Neuronal stem cell (in vitro differentiated cells): ENCODE measurements around the gene PIK3C2A.

ENCODE experiments used
- DNase-seq: peaks from one replicate; pipeline ENCODE4 v3.0.0-alpha.2; 2013; ENCODE audit warnings: low spot score
- H2AFZ ChIP-seq: one replicate; pipeline ENCODE4 v1.6.1; 2013; ENCODE audit warnings: mild to moderate bottlenecking, low read length, inconsistent platforms
- H2AK5ac ChIP-seq: 2 replicates; pipeline ENCODE4 v1.6.1; 2013; ENCODE audit warnings: low read depth, mild to moderate bottlenecking, inconsistent platforms, low read length, moderate library complexity, mixed read lengths
- H2BK120ac ChIP-seq: 2 replicates; pipeline ENCODE4 v1.6.1; 2013; ENCODE audit warnings: low read depth, mild to moderate bottlenecking, inconsistent platforms, low read length, moderate library complexity, mixed read lengths
- H2BK12ac ChIP-seq: one replicate; pipeline ENCODE4 v1.6.1; 2013; ENCODE audit warnings: low read length, inconsistent platforms
- H2BK15ac ChIP-seq: 2 replicates; pipeline ENCODE4 v1.6.1; 2013; ENCODE audit warnings: mild to moderate bottlenecking, low read length, inconsistent platforms, mixed read lengths
- H2BK5ac ChIP-seq: one replicate; pipeline ENCODE4 v1.6.1; 2013; ENCODE audit warnings: inconsistent platforms, mild to moderate bottlenecking, low read length, moderate library complexity
- H3K14ac ChIP-seq: one replicate; pipeline ENCODE4 v1.6.1; 2013; ENCODE audit warnings: low read length, inconsistent platforms
- H3K18ac ChIP-seq: 2 replicates; pipeline ENCODE4 v1.6.1; 2013; ENCODE audit warnings: low read length, inconsistent platforms
- H3K23ac ChIP-seq: 2 replicates; pipeline ENCODE4 v1.6.1; 2013; ENCODE audit warnings: low read depth, mild to moderate bottlenecking, mixed read lengths, low read length, inconsistent platforms; ENCODE audit not compliant: poor library complexity
- H3K27ac ChIP-seq: replicated peaks from 3 replicates; pipeline ENCODE4 v1.5.1; 2013; ENCODE audit warnings: low read length, inconsistent platforms
- H3K27me3 ChIP-seq, 3 experiments: 2 replicates each; pipeline ENCODE4 v1.6.1; 2013; ENCODE audit warnings: low read length in 3 of 3, mild to moderate bottlenecking in 2 of 3, inconsistent platforms in 1 of 3, low read depth in 1 of 3, mixed read lengths in 1 of 3, moderate library complexity in 1 of 3; ENCODE audit not compliant: control insufficient read depth in 3 of 3, insufficient read depth in 3 of 3
- H3K36me3 ChIP-seq, 2 donors: replicated peaks in 1 of 2; 2 replicates each; pipeline ENCODE4 v1.6.1; 2013; ENCODE audit warnings: low read length in 2 of 2; ENCODE audit not compliant: control insufficient read depth in 2 of 2, insufficient read depth in 2 of 2
- H3K4ac ChIP-seq: 2 replicates; pipeline ENCODE4 v1.6.1; 2013; ENCODE audit warnings: inconsistent platforms, mild to moderate bottlenecking, low read length, moderate library complexity
- H3K4me1 ChIP-seq, 2 donors: 1 replicate in 1 of 2; 2 replicates in 1 of 2; pipeline ENCODE4 v1.6.1; 2013; ENCODE audit warnings: low read length in 2 of 2, low read depth in 1 of 2; ENCODE audit not compliant: control insufficient read depth in 2 of 2, insufficient read depth in 1 of 2
- H3K4me2 ChIP-seq: one replicate; pipeline ENCODE4 v1.6.1; 2013; ENCODE audit warnings: mild to moderate bottlenecking, low read length, inconsistent platforms; ENCODE audit not compliant: insufficient read depth, poor library complexity, severe bottlenecking
- H3K4me3 ChIP-seq, 2 donors: 2 replicates each; pipeline ENCODE4 v1.5.1; 2013; ENCODE audit warnings: low read length in 2 of 2, mild to moderate bottlenecking in 2 of 2, inconsistent platforms in 1 of 2, moderate library complexity in 1 of 2
- H3K79me1 ChIP-seq: one replicate; pipeline ENCODE4 v1.6.1; 2013; ENCODE audit warnings: low read depth, mild to moderate bottlenecking, inconsistent platforms, low read length, moderate library complexity
- H3K9ac ChIP-seq: one replicate; pipeline ENCODE4 v1.6.1; 2013; ENCODE audit warnings: mild to moderate bottlenecking, low read depth, low read length, inconsistent platforms; ENCODE audit not compliant: poor library complexity
- H3K9me3 ChIP-seq, 2 donors: replicated peaks in 1 of 2; 2 replicates each; pipeline versions ENCODE3 to v1.6.1; 2013; ENCODE audit warnings: low read length in 2 of 2, mild to moderate bottlenecking in 2 of 2, inconsistent platforms in 1 of 2, low read depth in 1 of 2, mixed read lengths in 1 of 2, moderate library complexity in 1 of 2; ENCODE audit not compliant: control insufficient read depth in 2 of 2, insufficient read depth in 1 of 2
- H4K8ac ChIP-seq: one replicate; pipeline ENCODE4 v1.6.1; 2013; ENCODE audit warnings: low read depth, mild to moderate bottlenecking, inconsistent platforms, low read length, moderate library complexity
- H4K91ac ChIP-seq: one replicate; pipeline ENCODE4 v1.6.1; 2013; ENCODE audit warnings: low read length, low read depth, mild to moderate bottlenecking, inconsistent platforms; ENCODE audit not compliant: poor library complexity
- WGBS, 2 donors: extraction: QIAGEN DNeasy Blood & Tissue Kit; methylation state at CpG; one replicate each; pipeline ENCODE4 v1.1.7; 2013; ENCODE audit warnings: missing lambda C conversion rate in 2 of 2, mixed read lengths in 1 of 2; ENCODE audit not compliant: insufficient read length in 2 of 2, insufficient replicate concordance in 1 of 2; ENCODE audit errors: extremely low coverage in 2 of 2; 5-methylcytosine and 5-hydroxymethylcytosine counted together

PIK3C2A gene

DNA sequence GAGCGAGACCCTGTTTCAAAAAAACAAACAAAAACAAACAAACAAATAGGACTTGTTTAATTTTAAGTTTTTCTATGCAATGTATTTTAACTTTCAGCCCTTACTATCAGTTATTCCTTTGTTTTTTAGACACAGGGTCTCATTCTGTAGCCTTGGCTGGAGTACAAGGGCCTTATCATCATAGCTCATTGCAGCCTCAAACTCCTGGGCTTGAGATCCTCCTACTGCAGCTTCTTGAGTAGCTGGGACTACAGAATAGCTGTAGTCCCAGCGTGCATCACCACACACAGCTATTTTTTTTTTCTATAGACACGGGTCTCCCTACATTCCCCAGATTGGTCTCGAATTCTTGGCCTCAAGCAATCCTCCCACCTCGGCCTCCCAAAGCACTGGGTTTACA, 44.5 kb downstream of the PIK3C2A start:
- Histone ChIP-seq H2AFZ (no peak overlapping the region), H2BK12ac (no peak overlapping the region), H4K8ac (no peak overlapping the region), H4K91ac (no peak overlapping the region), H3K4me2 (no peak overlapping the region), H3K27ac (no peak overlapping the region), H3K9me3 (no peaks in the 10 kb centered on the region), H3K23ac (no peak overlapping the region), H3K9ac (no peak overlapping the region), H2BK5ac (no peak overlapping the region), H3K36me3 (peaks cover 0 to 30% of the 10 kb centered on the region in 2 donors), H3K79me1 (no peaks in the 10 kb centered on the region), H3K14ac (no peak overlapping the region), H3K4me3 (no peak overlapping the region), H3K27me3 (no peaks in the 10 kb centered on the region), H3K4me1 (no peaks in the 10 kb centered on the region), H3K4ac (no peak overlapping the region), H2BK120ac (no peak overlapping the region), H2AK5ac (no peak overlapping the region), H2BK15ac (no peak overlapping the region), H3K18ac (no peak overlapping the region)
- DNase-seq: no peak
- WGBS, 2 donors: no CpG with 5 or more reads among the region's 5 CpGs

DNA sequence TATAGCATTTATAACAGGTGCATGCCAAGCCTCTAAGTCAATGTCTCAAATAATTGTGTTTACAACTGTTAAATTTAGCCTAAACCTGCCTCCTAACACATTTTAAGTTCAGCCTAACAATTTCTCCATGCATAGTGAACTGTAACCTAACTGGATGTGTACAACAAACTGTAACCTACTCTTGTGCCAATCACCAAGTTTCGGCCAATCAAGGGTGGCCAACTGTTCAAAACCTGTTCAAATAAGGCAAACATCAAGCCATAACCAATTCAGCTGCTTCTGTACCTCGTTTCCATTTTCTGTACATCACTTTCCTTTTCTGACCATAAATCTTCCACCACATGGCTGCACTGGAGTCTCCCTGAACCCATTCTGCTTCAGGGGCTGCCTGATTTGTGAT, 45.4 kb downstream of the PIK3C2A start:
- no peak for DNase-seq
- no peaks in the 10 kb centered on the region for H3K27me3 ChIP-seq
- no peak overlapping the region for H2BK5ac ChIP-seq
- H2BK12ac ChIP-seq: no peak overlapping the region
- no peak overlapping the region for H3K4ac ChIP-seq
- no peaks in the 10 kb centered on the region for H3K79me1 ChIP-seq
- peaks cover 0 to 23% of the 10 kb centered on the region in 2 donors for H3K36me3 ChIP-seq
- H2BK15ac ChIP-seq: no peak overlapping the region
- H3K9ac ChIP-seq: no peak overlapping the region
- H3K23ac ChIP-seq: no peak overlapping the region
- no peaks in the 10 kb centered on the region for H3K4me1 ChIP-seq
- no peak overlapping the region for H3K4me3 ChIP-seq
- H4K91ac ChIP-seq: no peak overlapping the region
- no peak overlapping the region for H4K8ac ChIP-seq
- WGBS, 2 donors: no CpG with 5 or more reads among the region's 2 CpGs
- no peak overlapping the region for H2BK120ac ChIP-seq
- no peak overlapping the region for H2AK5ac ChIP-seq
- no peak overlapping the region for H3K4me2 ChIP-seq
- no peak overlapping the region for H2AFZ ChIP-seq
- H3K14ac ChIP-seq: no peak overlapping the region
- no peak overlapping the region for H3K27ac ChIP-seq
- no peaks in the 10 kb centered on the region for H3K9me3 ChIP-seq
- H3K18ac ChIP-seq: no peak overlapping the region

DNA sequence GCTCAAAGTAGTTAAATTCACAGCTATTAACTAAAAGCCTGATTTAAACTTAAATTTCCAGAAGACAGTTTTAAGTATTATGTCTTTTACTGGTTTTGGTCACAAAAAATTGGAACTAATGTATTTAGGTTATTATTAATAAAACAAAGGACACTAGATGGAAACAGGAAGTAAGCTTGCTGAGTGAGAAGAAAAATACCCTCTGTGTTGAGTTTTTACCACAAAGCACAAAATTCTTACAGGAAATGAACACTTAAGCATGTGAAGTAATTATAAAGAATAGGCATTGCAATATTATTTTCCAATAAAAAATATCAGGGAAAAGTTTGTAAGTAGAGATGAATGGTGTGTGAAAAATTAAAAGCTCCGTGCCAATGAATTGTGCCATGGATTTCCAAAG, 46.3 kb downstream of the PIK3C2A start:
- Histone ChIP-seq H3K79me1 (no peaks in the 10 kb centered on the region), H3K36me3 (peaks cover 0 to 15% of the 10 kb centered on the region in 2 donors), H2AK5ac (no peak overlapping the region), H2BK12ac (no peak overlapping the region), H2AFZ (no peak overlapping the region), H3K4ac (no peak overlapping the region), H2BK120ac (no peak overlapping the region), H3K23ac (no peak overlapping the region), H2BK15ac (no peak overlapping the region), H3K27me3 (no peaks in the 10 kb centered on the region), H3K9ac (no peak overlapping the region), H3K4me2 (no peak overlapping the region), H2BK5ac (no peak overlapping the region), H4K91ac (no peak overlapping the region), H3K9me3 (no peaks in the 10 kb centered on the region), H3K27ac (no peak overlapping the region), H3K4me1 (no peaks in the 10 kb centered on the region), H3K14ac (no peak overlapping the region), H3K4me3 (no peak overlapping the region), H3K18ac (no peak overlapping the region), H4K8ac (no peak overlapping the region)
- no peak for DNase-seq
- no CpG with 5 or more reads among the region's 1 CpG for WGBS, 2 donors

DNA sequence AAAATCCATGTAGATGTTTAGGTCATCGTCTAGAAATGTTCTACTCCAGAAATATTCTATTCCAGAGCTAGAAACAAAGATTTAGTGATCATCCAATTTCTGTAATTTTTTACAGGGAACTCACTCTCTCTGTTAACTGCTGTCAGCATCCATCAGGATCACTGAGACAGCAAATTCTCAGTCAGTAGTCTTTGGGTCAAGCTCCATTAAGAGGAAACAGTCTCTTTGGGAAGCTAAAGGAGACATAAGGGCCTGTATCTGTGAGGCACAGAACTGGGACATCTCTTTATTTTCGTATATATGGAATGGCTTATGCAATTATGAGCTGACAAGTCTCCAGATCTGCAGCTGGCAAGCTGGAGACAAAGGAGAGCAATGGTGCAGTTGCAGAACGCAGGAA, 48.3 kb downstream of the PIK3C2A start:
- no peak overlapping the region for H2AK5ac ChIP-seq
- WGBS, 2 donors: no CpG with 5 or more reads among the region's 3 CpGs
- no peak overlapping the region for H4K91ac ChIP-seq
- peaks cover 0 to 2% of the 10 kb centered on the region in 2 donors for H3K4me1 ChIP-seq
- H3K27me3 ChIP-seq: no peaks in the 10 kb centered on the region
- H3K4ac ChIP-seq: no peak overlapping the region
- no peaks in the 10 kb centered on the region for H3K79me1 ChIP-seq
- H2BK15ac ChIP-seq: no peak overlapping the region
- no peak overlapping the region for H3K27ac ChIP-seq
- H2BK120ac ChIP-seq: no peak overlapping the region
- H3K4me3 ChIP-seq: no peak overlapping the region
- peaks cover 0 to 19% of the 10 kb centered on the region in 2 donors for H3K36me3 ChIP-seq
- H3K9me3 ChIP-seq: no peaks in the 10 kb centered on the region
- no peak overlapping the region for H3K18ac ChIP-seq
- no peak overlapping the region for H3K14ac ChIP-seq
- no peak overlapping the region for H2BK5ac ChIP-seq
- H3K4me2 ChIP-seq: no peak overlapping the region
- H2BK12ac ChIP-seq: no peak overlapping the region
- no peak for DNase-seq
- H2AFZ ChIP-seq: no peak overlapping the region
- no peak overlapping the region for H4K8ac ChIP-seq
- no peak overlapping the region for H3K9ac ChIP-seq
- H3K23ac ChIP-seq: no peak overlapping the region
